SH-SY5Y (cell line): ENCODE data around the gene KNSTRN.

Source experiments
- GATA2 ChIP-seq: IDR thresholded peaks from 2 replicates; pipeline ENCODE4 v1.6.1; 2011; ENCODE audit warnings: mild to moderate bottlenecking, low read depth, low read length
- GATA3 ChIP-seq: IDR thresholded peaks from 2 replicates; pipeline ENCODE4 v1.6.1; 2011; ENCODE audit warnings: low read depth, mild to moderate bottlenecking, low read length, moderate library complexity

Gene KNSTRN

DNA sequence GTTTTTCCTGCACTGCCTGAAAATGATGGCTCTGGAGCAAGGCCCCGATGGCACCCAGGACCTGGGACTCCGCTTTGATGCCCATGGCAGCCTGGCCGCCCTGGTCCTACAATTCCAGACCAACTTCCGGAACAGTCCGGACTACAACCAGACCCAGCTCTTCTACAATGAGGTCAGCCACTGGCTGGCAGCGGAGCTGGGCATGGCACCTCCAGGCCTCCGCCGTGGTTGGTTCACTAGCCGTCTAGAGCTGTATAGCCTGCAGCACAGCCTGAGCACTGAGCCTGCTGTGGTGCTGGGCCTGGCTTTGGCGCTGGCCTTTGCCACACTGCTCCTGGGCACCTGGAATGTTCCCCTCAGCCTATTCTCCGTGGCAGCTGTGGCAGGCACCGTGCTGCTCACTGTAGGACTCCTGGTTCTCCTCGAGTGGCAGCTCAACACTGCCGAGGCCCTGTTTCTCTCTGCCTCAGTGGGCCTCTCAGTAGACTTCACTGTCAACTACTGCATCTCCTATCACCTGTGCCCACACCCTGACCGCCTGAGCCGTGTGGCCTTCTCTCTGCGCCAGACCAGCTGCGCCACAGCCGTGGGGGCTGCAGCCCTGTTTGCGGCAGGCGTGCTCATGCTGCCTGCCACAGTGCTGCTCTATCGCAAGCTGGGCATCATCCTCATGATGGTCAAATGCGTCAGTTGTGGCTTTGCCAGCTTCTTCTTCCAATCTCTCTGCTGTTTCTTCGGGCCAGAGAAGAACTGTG, 13.6 kb upstream of the KNSTRN start:
- TF ChIP-seq GATA3 (no peak), GATA2 (no peak)

DNA sequence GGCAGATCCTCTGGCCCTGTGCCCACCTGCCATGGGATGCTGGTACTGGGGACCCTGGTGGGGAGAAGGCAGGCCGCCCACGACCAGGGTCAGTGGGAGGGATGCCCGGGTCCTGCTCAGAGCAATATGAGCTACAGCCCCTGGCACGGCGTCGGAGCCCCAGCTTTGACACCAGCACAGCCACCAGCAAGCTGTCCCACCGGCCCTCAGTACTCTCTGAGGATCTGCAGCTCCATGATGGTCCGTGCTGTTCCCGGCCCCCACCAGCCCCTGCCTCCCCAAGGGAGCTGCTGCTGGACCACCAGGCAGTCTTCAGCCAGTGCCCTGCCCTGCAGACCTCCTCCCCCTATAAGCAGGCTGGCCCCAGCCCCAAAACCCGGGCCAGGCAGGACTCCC, 13.0 kb upstream of the KNSTRN start:
- no peak for TF ChIP-seq GATA3
- no peak for TF ChIP-seq GATA2

DNA sequence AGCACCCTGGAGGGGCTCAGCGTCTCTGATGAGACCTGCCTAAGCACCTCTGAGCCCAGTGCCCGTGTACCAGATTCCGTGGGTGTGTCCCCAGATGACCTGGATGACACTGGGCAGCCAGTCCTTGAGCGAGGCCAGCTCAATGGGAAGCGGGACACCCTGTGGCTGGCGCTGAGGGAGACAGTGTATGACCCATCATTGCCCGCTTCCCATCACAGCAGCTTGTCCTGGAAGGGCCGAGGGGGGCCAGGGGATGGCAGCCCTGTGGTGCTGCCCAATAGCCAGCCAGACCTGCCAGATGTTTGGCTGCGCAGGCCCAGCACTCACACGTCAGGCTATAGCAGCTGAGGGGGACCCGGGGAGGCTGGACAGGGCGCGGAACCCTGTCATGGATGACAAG, 12.6 kb upstream of the KNSTRN start:
- TF ChIP-seq GATA2 (no peak), GATA3 (no peak)

DNA sequence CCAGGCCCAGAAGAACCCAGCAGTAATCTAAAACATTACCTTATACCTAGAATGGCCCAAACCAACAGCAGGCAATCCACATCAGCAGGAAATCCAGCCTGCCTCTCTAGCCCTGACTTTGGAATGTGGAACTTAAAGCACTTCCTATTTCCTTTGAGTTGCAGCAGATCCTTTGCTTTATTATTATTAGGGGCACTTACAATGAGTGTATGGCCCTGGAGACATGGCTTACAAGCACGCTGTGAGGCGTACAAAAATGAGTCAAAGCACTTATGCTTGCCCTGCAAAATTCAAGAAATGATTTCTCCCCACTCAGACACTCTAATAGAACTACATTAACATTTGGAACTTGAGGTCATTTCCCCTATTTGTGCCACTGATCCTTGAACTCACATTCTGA, 9.5 kb upstream of the KNSTRN start:
- TF ChIP-seq GATA3 (no peak), GATA2 (no peak)

DNA sequence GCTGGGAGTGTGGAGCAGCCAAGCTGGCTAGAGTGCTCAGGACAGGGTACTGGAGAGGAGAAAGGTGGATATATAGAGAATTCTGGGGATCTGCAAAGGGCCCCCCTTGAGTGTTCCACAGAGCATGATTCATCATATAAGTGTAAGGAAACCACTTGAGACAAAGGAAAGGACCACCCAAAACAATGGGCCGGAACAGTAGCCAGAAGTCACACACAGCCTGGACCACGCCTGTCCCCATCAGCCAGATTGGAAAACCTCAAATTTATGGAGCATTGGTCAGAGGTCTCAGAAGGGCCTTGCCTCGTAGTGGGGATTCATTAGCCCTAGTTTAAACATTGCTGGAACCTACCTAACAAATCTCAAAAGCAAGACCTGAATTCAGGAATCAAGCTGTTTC, 4.9 kb upstream of the KNSTRN start:
- TF ChIP-seq GATA2 (no peak), GATA3 (no peak)

DNA sequence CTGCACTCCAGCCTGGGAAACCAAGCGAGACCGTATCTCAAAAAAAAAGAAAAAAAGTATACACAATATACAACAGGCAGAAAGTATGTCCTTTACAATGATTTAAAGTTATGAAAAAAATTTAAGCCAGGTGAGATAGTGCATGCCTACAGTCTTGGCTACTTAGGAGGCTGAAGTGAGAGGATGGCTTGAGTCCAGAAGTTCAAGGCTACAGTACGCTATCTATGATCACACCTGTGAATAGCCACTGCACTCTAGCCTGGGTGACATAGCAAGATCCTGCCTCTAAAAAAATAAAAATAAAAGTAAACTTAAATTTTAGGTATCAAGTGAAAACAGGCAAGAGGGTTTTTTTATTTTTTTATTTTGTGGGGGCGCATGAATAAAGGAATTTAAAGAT, 3.1 kb upstream of the KNSTRN start:
- no peak for TF ChIP-seq GATA2

DNA sequence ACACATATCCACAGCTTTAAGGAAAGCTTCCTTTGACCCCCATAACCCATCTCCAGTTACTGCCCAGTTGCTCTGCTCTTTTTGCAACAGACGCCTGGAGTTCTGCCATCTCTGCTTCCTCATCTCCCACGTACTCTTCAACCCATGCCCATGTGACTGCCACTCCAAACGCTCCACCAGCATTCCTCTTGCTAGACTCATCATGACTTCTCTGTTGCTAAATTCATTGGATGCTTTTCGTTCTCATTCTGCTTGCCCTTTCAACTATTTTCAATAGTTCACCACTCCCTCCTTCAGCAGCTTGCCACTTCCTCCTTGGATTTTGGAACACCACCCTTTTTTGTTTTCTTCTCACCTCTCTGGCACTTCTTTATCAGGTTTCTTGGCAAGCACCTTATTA, 2.7 kb upstream of the KNSTRN start:
- TF ChIP-seq GATA3 (no peak), GATA2 (no peak)

DNA sequence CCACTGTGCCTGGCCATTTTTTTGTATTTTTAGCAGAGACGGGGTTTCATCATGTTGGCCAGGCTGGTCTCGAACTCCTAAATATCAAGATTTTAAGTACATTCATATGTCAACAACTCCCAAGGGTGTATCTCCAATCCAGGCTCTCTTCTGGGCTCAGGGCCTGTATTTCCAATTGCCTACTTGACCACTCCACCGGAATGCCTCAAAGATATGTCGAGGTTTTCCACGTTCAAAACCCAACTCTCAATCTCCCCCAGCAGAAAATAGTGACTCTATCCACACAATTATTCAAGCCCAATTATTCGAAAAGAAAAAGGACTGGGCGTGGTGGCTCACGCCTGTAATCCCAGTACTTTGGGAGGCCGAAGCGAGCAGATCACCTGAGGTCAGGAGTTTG, 1.9 kb upstream of the KNSTRN start:
- TF ChIP-seq GATA3 (no peak), GATA2 (no peak)

DNA sequence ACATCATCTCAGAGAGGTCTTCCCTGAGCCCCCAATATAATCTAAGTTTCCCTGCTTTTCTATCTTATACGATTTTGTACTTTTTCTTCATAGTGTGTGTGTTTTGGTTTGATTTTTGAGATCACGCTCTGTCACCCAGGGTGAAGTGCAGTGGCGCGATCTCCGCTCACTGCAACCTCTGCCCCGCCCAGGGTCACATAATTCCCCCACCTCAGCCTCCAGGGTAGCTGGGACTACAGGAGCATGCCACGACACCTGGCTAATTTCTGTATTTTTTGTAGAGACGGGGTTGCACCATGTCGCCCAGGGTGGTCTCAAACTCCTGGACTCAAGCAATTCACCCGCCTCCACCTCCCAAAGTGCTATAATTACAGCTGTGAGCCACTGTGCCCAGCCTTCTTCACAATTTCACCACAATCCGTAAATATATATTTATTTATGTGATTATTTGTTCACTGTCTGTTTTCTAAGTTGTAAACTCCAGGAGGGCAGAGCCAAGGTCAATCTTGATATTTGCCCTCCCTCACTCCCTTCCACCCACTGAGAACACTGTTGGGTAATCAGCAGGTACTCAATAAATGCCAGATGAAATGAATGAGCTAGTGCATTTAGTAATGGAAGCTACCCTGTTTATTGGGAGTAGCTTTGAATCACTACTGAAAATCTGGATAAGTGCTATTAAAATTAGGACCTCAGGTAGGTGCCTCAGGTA, 547 bp upstream of the KNSTRN start:
- TF ChIP-seq GATA2 (no peak), GATA3 (no peak)

DNA sequence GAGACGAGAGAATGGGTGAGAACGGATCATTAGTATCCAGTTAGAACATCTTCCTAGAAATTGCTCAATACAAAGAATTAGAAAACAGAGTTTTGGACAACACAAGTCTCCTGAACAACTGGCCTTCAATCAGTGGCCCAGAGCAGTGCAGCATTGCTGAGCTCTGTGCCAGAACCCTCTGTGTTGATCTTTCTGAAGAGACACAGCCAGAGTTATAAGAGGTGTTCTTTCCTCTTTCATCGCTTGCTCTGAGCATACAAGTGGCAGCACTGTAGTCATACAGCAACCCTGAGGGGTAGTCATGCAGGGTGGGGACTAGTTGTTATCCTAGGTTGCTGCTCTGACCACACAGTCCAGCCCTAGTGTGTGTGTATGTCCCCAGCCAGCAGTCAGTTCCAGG, 4.0 kb downstream of the KNSTRN start:
- TF ChIP-seq GATA3 (no peak), GATA2 (no peak)

DNA sequence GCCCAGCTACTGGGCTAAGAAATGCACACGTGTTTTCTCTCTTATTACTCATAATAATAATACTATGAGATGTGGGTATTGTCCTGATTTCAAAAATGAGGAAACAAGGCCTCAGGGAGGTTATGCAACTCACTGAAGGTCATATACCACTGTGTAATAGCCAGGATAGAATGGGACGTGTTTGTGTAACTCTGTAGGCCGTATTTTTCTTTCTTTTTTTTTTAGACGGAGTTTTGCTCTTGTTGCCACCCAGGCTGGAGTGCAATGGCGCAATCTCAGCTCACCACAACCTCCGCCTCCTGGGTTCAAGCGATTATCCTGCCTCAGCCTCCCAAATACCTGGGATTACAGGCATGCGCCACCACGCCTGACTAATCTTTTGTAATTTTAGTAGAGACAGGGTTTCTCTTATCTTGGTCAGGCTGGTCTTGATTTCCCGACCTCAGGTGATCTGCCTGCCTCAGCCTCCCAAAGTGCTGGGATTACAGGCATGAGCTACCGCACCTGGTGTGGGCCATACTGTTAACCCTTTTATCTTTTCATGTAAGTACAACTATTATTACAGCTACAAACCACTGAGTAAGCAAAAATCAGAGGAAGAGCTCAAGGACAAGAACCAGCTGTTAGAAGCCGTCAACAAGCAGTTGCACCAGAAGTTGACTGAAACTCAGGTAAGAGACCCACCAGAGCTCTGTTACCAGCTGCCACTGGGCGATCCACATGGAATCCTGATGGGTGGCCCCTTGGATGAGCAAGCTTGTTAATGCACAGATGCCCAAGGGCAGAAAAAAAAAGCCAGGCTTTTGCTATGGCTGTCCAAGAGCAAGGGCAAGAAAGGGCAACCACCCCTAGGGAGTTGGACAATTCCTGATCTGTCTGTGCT, 6.7 kb downstream of the KNSTRN start:
- no peak for TF ChIP-seq GATA2
- TF ChIP-seq GATA3 = no peak

DNA sequence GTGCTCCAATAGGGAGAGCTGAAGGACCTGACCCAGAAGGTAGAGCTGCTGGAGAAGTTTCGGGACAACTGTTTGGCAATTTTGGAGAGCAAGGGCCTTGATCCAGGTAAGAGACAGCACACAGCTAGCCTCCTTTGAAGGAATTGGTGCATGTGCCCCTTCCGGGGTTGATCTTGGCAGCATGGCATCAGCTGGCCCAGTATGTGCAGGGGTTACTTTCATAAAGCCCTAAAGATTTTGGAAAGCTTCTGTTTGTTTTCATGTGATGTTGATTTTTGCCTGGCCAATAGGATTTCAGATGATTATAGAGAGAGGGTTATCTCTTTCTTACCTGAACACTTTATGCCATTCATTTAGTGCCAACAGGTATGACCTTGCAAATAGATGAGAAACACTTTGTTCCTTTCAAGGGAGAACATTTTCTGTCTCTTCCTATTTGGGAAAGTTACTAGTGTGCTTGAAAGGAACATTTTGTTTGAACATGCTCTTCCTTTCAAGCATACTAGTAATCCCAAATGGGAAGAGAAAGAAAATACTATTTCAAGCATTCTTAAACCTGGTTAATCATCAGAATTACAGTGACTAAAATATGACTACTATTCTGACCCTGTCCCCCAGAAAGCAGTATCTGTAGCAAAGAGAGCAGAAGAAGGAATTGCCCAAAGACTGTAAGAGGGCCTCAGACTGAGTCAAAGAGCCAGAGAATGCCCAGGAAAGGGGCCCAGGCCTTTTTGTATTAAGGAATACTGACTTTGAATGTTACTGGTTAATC, 7.5 kb downstream of the KNSTRN start:
- TF ChIP-seq GATA3 (no peak), GATA2 (no peak)

DNA sequence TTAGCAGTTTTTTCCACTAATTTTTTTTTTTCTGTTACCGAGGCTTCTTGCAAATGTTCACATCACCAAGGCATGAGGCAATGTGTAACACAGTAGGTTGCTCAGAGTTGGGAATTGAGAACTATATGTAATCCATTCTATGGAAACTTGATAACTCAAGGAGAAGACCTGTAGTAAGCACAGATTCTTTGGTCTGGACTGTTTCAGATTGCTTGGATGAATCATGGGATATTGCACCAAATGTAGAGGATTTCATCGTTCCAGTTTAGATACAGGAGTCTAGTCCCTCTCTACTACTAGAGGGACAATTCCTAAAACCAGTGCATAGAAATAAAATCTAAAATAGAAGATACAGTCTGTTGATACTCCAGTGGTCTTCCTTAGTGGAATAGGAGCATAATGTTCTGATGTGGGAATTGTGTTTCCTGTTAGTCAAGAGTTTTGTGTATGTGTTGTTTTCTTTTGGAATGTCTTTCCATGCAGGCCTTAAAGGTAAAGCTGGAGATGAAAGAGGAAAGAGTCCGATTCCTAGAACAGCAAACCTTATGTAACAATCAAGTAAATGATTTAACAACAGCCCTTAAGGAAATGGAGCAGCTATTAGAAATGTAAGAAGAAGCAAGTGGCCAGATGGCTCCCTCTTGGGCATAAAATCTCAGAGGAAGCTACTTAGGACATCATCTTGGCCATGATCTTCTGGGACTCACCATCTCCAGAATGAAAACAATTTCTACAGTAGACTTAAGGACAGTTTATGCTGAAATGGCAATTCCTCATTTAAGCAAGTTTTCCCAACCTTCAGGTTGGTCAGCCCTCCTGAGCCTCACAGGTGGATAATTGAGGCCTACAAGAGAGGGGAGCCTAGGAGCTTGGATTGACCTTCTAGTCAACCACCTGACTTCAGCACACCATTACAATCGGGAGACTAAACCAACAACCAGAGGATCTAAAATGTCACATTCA, 10.7 kb downstream of the KNSTRN start:
- TF ChIP-seq GATA3 (no peak), GATA2 (no peak)
